Heart left ventricle (tissue), 16 donors: Measurements from ENCODE around the gene GREM1. TPM values are rescaled to one million over a fixed set of nuclear protein-coding genes. Genes with fewer than 3 reads are reported as not detected.

Experiments used
- ATAC-seq, 4 donors: fragments of 200-7000 bp; cut with Tn5 transposase; one replicate each; pipeline ENCODE4 v1.9.1; 2020 to 2022; ENCODE audit warnings: moderate library complexity in 4 of 4, mild to moderate bottlenecking in 3 of 4, moderate number of reproducible peaks in 1 of 4
- DNase-seq, 5 donors: peaks; one replicate each; pipeline ENCODE4 v3.0.0-alpha.2; 2020
- H3K27ac ChIP-seq, 12 donors: fragments of 200-600 bp; sonication (generic) in 4 of 12; one replicate each; pipeline versions ENCODE4 v1.5.0 to v1.8.0; 2016 to 2022; ENCODE audit warnings: mild to moderate bottlenecking in 2 of 12
- H3K27me3 ChIP-seq, 9 donors: fragments of 200-600 bp; sonication (generic) in 2 of 9; one replicate each; pipeline versions ENCODE4 v1.5.1 to v1.8.0; 2016 to 2022; ENCODE audit warnings: mild to moderate bottlenecking in 3 of 9
- H3K36me3 ChIP-seq, 9 donors: fragments of 200-600 bp; sonication (generic) in 2 of 9; one replicate each; pipeline versions ENCODE4 v1.5.0 to v1.8.0; 2018 to 2022; ENCODE audit warnings: mild to moderate bottlenecking in 2 of 9
- H3K4me1 ChIP-seq, 12 donors: fragments of 200-600 bp; sonication (generic) in 4 of 12; one replicate each; pipeline versions ENCODE4 v1.5.0 to v1.8.0; 2016 to 2022; ENCODE audit warnings: mild to moderate bottlenecking in 3 of 12
- H3K4me3 ChIP-seq, 12 donors: fragments of 200-600 bp; sonication (generic) in 4 of 12; one replicate each; pipeline versions ENCODE4 v1.5.0 to v1.8.0; 2017 to 2022; ENCODE audit warnings: mild to moderate bottlenecking in 9 of 12, moderate library complexity in 4 of 12
- H3K9me3 ChIP-seq, 12 donors: fragments of 200-600 bp; sonication (generic) in 4 of 12; one replicate each; pipeline versions ENCODE4 v1.5.0 to v1.8.0; 2016 to 2022; ENCODE audit warnings: mild to moderate bottlenecking in 1 of 12
- CTCF ChIP-seq, 12 donors: fragments of 200-600 bp; sonication (generic) in 4 of 12; IDR thresholded peaks; one replicate each; pipeline versions ENCODE4 v1.5.0 to v1.8.0; 2018 to 2022; ENCODE audit warnings: antibody characterized with exemption in 12 of 12, mild to moderate bottlenecking in 5 of 12
- POLR2A ChIP-seq, 2 donors: fragments of 450-650 bp; IDR thresholded peaks; one replicate each; pipeline ENCODE4 v1.6.1; 2017; ENCODE audit warnings: antibody characterized with exemption in 2 of 2, mild to moderate bottlenecking in 2 of 2, moderate library complexity in 2 of 2
- WGBS, 4 donors: extraction: QIAGEN DNeasy Blood & Tissue Kit in 2 of 4; methylation state at CpG; one replicate each; pipeline versions ENCODE4 v1.1.5 to v1.1.7; 2013 to 2018; 5-methylcytosine and 5-hydroxymethylcytosine counted together
- intact Hi-C, 10 donors: fragments of 100-400 bp; cut with DNase I; formaldehyde crosslinking; loops; one replicate each; pipeline versions ENCODE4 v1.11.1 to v1.14.2; 2022
- polyA plus RNA-seq, 2 donors: library from polyadenylated mRNA; stranded (reverse); fragments of 200-250 nt; gene quantifications; one replicate each; pipeline ENCODE4 v1.2.3, GENCODE V29; 2013
- total RNA-seq, 9 donors: library from RNA; depleted of rRNA in 2 of 9; stranded (reverse); fragments of >200 nt in 2 of 9; fragmentation: NEBNext Ultra II Directional in 3 of 9; extraction: Animal tissue kit (Norgen Biotek cat#: 25700) in 3 of 9; gene quantifications; one replicate each; pipeline versions ENCODE4 v1.1.0 to v1.2.4, GENCODE V29; 2016 to 2023
- donor health status: ischemic (EF 13 %, LVEDD 7.1; RV severe dilation, severe dysfunction).
- donor health status: healthy with polysubstance abuse.
- donor health status: DM: no; HTN: yes; CAD: no.
- donor health status: DM: no; HTN: no; CAD: no.
- donor health status: ischemic (EF 25% LVEDD 6.9; RV normal size, moderate dysfunction).
- donor health status: ischemic (EF 25% LVEDD 5.7; RV mildly dilated, moderate dysfunction).
- donor health status: healthy.
- donor health status: DM: yes; HTN: yes; CAD: no.
- donor health status: ischemic (EF 35%, LVEDD 5.7; RV mildly dilated, moderate dysfunction).
- donor health status: nonischemic (EF 11% LVEDD 7.7; RV severe dilation, severe dysfunction).
- donor health status: DM: yes; HTN: yes; CAD: no.
- donor health status: PGD.
- donor health status: ischemic (EF 29% LVEDD 5.4; RV normal size, mild dysfunction).
- donor health status: nonischemic (EF 23%, LVEDD 6.1; RV moderate dilation, normal function).

GREM1 gene
- total and polyA plus RNA-seq, 11 donors, result 0.04 to 2.3 (median 0.12) TPM; not detected in 6

- Histone ChIP-seq H3K4me1 (no peaks in the 10 kb centered on the region), H3K9me3 (peaks cover 0 to 8% (median 0%) of the 10 kb centered on the region in 12 donors), H3K4me3 (no peak overlapping the region), H3K36me3 (no peaks in the 10 kb centered on the region), H3K27me3 (peaks cover 0 to 15% (median 0%) of the 10 kb centered on the region in 9 donors), H3K27ac (no peak overlapping the region)
- DNase-seq, result no peak
- no peak for ATAC-seq
- TF ChIP-seq POLR2A (IDR thresholded peaks at IDR 0.05) (no peak), CTCF (IDR thresholded peaks at IDR 0.05) (no peak)
- intact Hi-C loops, result loop anchor here in 1 of 10 donors (5.0 kb wide), 1 partner anchor 51 kb away; no protein-coding TSS in a partner anchor
- 68 to 89% (median 81%) methylated on average over 2 of the region's 2 CpGs for WGBS, 4 donors
These were observed 18.3 kb downstream of the GREM1 start for GRCh38 chr15:32735989-32736700.

GRCh38 chr15:32736701-32737061 is 18.9 kb downstream of the GREM1 start:
- no peak for ATAC-seq
- Histone ChIP-seq H3K27ac (no peak overlapping the region), H3K9me3 (peaks cover 0 to 10% (median 0%) of the 10 kb centered on the region in 12 donors), H3K36me3 (no peaks in the 10 kb centered on the region), H3K4me1 (no peaks in the 10 kb centered on the region), H3K27me3 (peaks cover 0 to 11% (median 0%) of the 10 kb centered on the region in 9 donors), H3K4me3 (no peak overlapping the region)
- WGBS, 4 donors, result 82 to 87% (median 85%) methylated on average over 2 of the region's 2 CpGs
- TF ChIP-seq CTCF (IDR thresholded peaks at IDR 0.05) (no peak), POLR2A (IDR thresholded peaks at IDR 0.05) (no peak)
- no peak for DNase-seq
- intact Hi-C loops, result loop anchor here in 1 of 10 donors (5.0 kb wide), 1 partner anchor 51 kb away; no protein-coding TSS in a partner anchor

GRCh38 chr15:32737304-32737703 is 19.5 kb downstream of the GREM1 start:
- DNase-seq (no peak), ATAC-seq (no peak)
- Histone ChIP-seq H3K4me1 (no peaks in the 10 kb centered on the region), H3K27me3 (peaks cover 0 to 8% (median 0%) of the 10 kb centered on the region in 9 donors), H3K36me3 (no peaks in the 10 kb centered on the region), H3K9me3 (peaks cover 0 to 15% (median 0%) of the 10 kb centered on the region in 12 donors), H3K4me3 (no peak overlapping the region), H3K27ac (no peak overlapping the region)
- TF ChIP-seq POLR2A (IDR thresholded peaks at IDR 0.05), result no peak
- no peak for TF ChIP-seq CTCF (IDR thresholded peaks at IDR 0.05)
- intact Hi-C loops, result loop anchor here in 1 of 10 donors (5.0 kb wide), 1 partner anchor 50 kb away; no protein-coding TSS in a partner anchor
- WGBS, 4 donors, result 83 to 91% (median 85%) methylated on average over 4 of the region's 4 CpGs

GRCh38 chr15:32738666-32739065 is 20.9 kb downstream of the GREM1 start:
- Histone ChIP-seq H3K9me3 (peaks cover 0 to 17% (median 0%) of the 10 kb centered on the region in 12 donors), H3K27me3 (no peaks in the 10 kb centered on the region), H3K36me3 (no peaks in the 10 kb centered on the region), H3K27ac (no peak overlapping the region), H3K4me1 (no peaks in the 10 kb centered on the region), H3K4me3 (no peak overlapping the region)
- intact Hi-C loops, result loop anchor here in 1 of 10 donors (5.0 kb wide), 1 partner anchor 49 kb away; no protein-coding TSS in a partner anchor
- no peak for DNase-seq
- no peak for TF ChIP-seq POLR2A (IDR thresholded peaks at IDR 0.05)
- no peak for TF ChIP-seq CTCF (IDR thresholded peaks at IDR 0.05)
- 65 to 77% (median 74%) methylated on average over 1 of the region's 1 CpG for WGBS, 4 donors
- no peak for ATAC-seq
